HEK293T (cell line): ENCODE results near the gene CFAP52.

Experiments used
- BHLHE40 ChIP-seq: fragments of 450-650 bp; IDR thresholded peaks from 2 replicates; pipeline ENCODE4 v1.6.1; 2016; ENCODE audit warnings: mild to moderate bottlenecking, moderate library complexity, borderline replicate concordance
- ELF4 ChIP-seq: fragments of 450-650 bp; IDR thresholded peaks from 2 replicates; pipeline ENCODE4 v1.6.1; 2017; ENCODE audit warnings: antibody characterized with exemption
- FOXM1 ChIP-seq: fragments of 450-650 bp; IDR thresholded peaks from 2 replicates; pipeline ENCODE4 v1.6.1; 2017; ENCODE audit warnings: mild to moderate bottlenecking, borderline replicate concordance
- TARDBP ChIP-seq: fragments of 450-650 bp; IDR thresholded peaks from 2 replicates; pipeline ENCODE4 v1.6.1; 2016

DNA sequence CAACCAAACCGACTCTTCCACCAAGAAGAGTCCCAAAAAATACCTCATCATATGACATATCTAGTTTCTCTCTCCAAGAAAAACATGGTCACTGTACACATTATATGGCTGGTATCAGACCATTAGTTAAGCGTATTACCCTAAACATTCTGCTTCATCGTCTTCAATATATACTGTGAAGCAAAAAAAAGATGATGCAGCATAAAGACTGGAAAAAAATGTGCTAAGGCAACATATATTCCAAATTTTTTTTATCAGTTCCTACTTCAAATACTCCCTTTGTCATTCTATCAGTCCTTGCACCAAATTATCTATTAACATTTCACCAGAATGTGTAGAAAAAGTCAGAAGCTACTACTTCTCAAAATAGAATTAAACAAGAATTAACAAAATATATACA lies 43.7 kb upstream of the CFAP52 start:
- TF ChIP-seq ELF4 (no peak), TARDBP (no peak), BHLHE40 (no peak), FOXM1 (no peak)
